Measurements from ENCODE around the gene RASGEF1B. TPM values are rescaled to one million over a fixed set of nuclear protein-coding genes. Genes with fewer than 3 reads are reported as not detected.

Gene RASGEF1B
- total RNA-seq, result 10 to 100 TPM in 2 of 5 donors, 1 to 10 TPM in 3; 7.1 to 56.8 (median 9.6) TPM
- polyA plus RNA-seq, result 10 to 100 TPM in 1 of 3 donors, 1 to 10 TPM in 2; 5.4 to 11.6 (median 6.8) TPM
- long read RNA-seq, donor 1, result 0 reads
- long read RNA-seq, donor 2, partial matches to known transcripts, result 0 of 1 reads
- long read RNA-seq, donor 2, other reads (novel, unspliced or antisense), result 0 of 1 reads
- long read RNA-seq, donor 3, result 0 reads
- long read RNA-seq, donor 4, result 0 reads
- long read RNA-seq, donor 5, result 0 reads
- long read RNA-seq, donor 6, result 0 reads
- long read RNA-seq, donor 7, result 0 reads
- long read RNA-seq, donor 8, result 0 reads
- long read RNA-seq, donor 9, full-length matches to known transcripts, result 1 of 1 reads
- long read RNA-seq, donor 9, partial matches to known transcripts, result 0 of 1 reads
- long read RNA-seq, donor 9, other reads (novel, unspliced or antisense), result 0 of 1 reads
- long read RNA-seq, donor 10, full-length matches to known transcripts, result 1 of 1 reads
- long read RNA-seq, donor 10, partial matches to known transcripts, result 0 of 1 reads
- long read RNA-seq, donor 10, other reads (novel, unspliced or antisense), result 0 of 1 reads

DNA sequence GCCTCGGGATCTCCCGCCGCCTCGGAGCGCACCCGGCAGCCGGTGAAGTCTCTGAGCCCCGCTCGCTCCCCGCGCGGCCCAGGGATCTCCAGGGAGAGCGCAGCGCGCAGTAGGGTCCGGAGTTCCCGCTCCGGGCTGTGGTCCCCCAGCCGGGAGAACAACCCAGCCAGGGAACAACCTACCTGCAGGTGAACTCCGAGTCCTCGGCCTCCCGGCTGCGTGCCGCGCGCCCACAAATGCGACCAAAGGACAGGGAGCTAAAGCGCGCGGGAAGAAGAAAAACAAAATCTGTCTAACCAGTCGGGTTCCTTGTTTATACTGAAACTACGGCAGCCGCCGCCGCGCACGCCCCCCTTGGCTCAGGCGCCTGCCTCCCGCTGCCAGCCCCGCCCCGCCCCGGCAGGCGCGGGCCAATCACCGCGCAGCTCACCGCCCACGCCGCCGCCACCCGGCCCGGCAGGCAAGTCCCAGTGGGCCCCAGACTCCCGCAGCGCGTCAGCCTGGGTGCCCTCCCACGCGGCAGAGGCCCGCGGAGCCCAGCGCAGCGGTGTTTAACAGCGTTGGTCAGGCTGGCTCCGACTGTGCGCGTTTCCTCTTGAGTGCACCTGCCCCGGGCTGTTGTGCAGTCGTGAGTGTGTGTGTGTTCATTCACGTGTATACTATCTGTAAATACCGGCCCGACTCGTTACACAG, at the start of gene RASGEF1B:
Gene RASGEF1B (minus strand): TSS at position 320 of the 693 bp plus-strand sequence. CDS start 12,399 bp downstream, outside the sequence.
- Histone ChIP-seq H3K27me3 (no peaks in the 10 kb centered on the region), H3K4me1 (peaks cover 23 to 68% (median 46%) of the 10 kb centered on the region in 4 donors), H3K4me3 (peak within 1 kb of the TSS; percentile 74 to 94 (median 84)), H3K36me3 (no peaks in the 10 kb centered on the region), H3K27ac (peak within 1 kb of the TSS; percentile 89 to 99 (median 92)), H3K9me3 (no peaks in the 10 kb centered on the region)
- DNase-seq, result peak; percentile 93 to 98
- intact Hi-C loops (cut with DNase I; ENCODE audit: low total_unique reads), result no loop called here
- WGBS, 5 donors, result 0 to 1% (median 0%) methylated on average over 50 to 71 of the region's 71 CpGs
- TF ChIP-seq, protein P1, sequence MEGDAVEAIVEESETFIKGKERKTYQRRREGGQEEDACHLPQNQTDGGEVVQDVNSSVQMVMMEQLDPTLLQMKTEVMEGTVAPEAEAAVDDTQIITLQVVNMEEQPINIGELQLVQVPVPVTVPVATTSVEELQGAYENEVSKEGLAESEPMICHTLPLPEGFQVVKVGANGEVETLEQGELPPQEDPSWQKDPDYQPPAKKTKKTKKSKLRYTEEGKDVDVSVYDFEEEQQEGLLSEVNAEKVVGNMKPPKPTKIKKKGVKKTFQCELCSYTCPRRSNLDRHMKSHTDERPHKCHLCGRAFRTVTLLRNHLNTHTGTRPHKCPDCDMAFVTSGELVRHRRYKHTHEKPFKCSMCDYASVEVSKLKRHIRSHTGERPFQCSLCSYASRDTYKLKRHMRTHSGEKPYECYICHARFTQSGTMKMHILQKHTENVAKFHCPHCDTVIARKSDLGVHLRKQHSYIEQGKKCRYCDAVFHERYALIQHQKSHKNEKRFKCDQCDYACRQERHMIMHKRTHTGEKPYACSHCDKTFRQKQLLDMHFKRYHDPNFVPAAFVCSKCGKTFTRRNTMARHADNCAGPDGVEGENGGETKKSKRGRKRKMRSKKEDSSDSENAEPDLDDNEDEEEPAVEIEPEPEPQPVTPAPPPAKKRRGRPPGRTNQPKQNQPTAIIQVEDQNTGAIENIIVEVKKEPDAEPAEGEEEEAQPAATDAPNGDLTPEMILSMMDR (IDR thresholded peaks at IDR 0.05), result no peak
- TF ChIP-seq EP300 (IDR thresholded peaks at IDR 0.05) (no peak), POLR2AphosphoS5 (IDR thresholded peaks at IDR 0.05) (peak in 2 of 3 donors; percentile 89 to 92), POLR2A (IDR thresholded peaks at IDR 0.05) (peak in 1 of 4 donors; percentile 17)

DNA sequence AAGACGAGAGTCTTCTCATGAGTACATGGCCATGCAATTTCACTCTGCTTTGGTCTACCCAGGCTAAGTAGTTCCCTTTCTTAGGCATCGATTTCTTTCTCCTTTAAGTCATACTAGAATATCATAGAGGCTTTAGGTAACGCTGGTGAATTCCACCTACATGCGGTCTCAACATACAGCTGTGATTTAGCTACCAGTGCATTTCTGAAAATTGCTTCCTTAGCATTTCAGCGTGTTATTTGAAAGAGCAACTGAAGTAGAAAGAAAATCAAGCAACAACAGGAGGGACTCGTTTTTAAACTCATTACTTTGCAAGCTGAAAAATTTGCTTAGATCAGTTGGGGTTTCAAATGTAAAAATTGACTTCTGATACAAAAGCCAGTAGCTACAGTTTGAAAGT, 48.1 kb upstream of the RASGEF1B start:
- Histone ChIP-seq H3K9me3 (no peaks in the 10 kb centered on the region), H3K27me3 (no peaks in the 10 kb centered on the region), H3K4me1 (peaks cover 0 to 12% (median 9%) of the 10 kb centered on the region in 4 donors), H3K27ac (peak overlapping the region in 4 of 5 donors; percentile 8 to 79 (median 65)), H3K4me3 (no peak overlapping the region), H3K36me3 (no peaks in the 10 kb centered on the region)
- peak in 1 of 2 donors; percentile 23 for DNase-seq
- WGBS, 5 donors, result 31 to 63% (median 49%) methylated on average over 6 of the region's 6 CpGs
- intact Hi-C loops (cut with DNase I; ENCODE audit: low total_unique reads), result no loop called here
- TF ChIP-seq, protein P1 (IDR thresholded peaks at IDR 0.05), result no peak
- TF ChIP-seq POLR2A (IDR thresholded peaks at IDR 0.05), result no peak
- TF ChIP-seq EP300 (IDR thresholded peaks at IDR 0.05), result no peak
- TF ChIP-seq POLR2AphosphoS5 (IDR thresholded peaks at IDR 0.05), result no peak

DNA sequence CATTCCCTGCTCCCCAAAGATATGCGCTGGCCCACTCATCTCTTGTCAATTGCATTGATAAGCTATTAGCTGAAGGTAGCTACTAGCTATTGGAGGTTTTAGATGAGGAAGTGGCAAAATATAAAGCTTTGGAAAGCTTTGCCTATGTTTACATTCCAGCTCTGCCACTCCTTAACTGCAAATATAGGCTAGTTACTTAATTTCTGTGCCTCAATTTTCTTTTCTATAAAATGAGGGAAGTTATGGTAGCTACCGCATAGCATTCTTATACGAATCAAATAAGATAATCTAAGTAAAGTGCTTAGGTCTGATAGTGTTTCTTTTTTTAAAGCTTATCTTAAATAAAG, 47.7 kb upstream of the RASGEF1B start:
- DNase-seq, result peak in 1 of 2 donors; percentile 58
- H3K9me3 ChIP-seq, result no peaks in the 10 kb centered on the region
- peak overlapping the region in 3 of 5 donors; percentile 55 to 79 (median 75) for H3K27ac ChIP-seq
- H3K27me3 ChIP-seq, result no peaks in the 10 kb centered on the region
- TF ChIP-seq EP300 (IDR thresholded peaks at IDR 0.05) (no peak), POLR2A (IDR thresholded peaks at IDR 0.05) (no peak), POLR2AphosphoS5 (IDR thresholded peaks at IDR 0.05) (no peak)
- TF ChIP-seq, protein P1 (IDR thresholded peaks at IDR 0.05), result no peak
- peaks cover 0 to 12% (median 9%) of the 10 kb centered on the region in 4 donors for H3K4me1 ChIP-seq
- intact Hi-C loops (cut with DNase I; ENCODE audit: low total_unique reads), result no loop called here
- H3K36me3 ChIP-seq, result no peaks in the 10 kb centered on the region
- WGBS, 5 donors, result 32 to 69% (median 48%) methylated on average over 3 of the region's 3 CpGs
- no peak overlapping the region for H3K4me3 ChIP-seq

DNA sequence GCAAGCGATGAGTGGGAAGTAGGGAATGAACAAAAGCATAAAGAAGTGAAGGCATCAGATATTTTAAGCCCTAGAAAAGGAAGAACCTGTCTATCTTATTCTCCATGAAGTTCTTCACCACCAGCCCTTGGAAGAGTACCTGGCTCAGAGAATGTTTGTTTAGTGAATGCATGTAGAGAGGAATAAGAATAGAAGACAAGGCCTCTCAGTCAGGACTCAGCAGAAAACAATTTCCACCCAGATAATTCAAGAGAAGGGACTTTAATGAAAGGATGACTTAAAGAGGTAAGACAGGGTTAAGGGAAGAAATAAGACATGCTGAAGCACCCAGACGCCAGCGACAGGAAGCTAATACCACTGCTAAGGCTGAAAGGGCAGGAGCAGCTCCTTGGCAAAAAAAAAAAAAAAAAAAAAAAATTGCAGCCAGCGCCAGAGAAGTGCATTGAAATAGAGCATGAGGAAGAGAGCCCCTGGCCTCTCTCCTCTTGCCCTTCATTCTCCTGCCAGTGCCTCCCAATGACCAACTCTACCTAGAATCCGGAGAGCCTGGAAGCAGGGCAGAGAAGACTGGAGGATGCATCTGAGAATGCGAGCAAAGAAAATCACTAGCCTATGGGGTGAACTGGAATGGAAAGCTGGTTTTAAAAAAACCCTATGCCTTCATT, 47.2 kb upstream of the RASGEF1B start:
- 46 to 67% (median 60%) methylated on average over 6 of the region's 6 CpGs for WGBS, 5 donors
- DNase-seq, result no peak
- H3K9me3 ChIP-seq, result no peaks in the 10 kb centered on the region
- no peak overlapping the region for H3K4me3 ChIP-seq
- H3K4me1 ChIP-seq, result peaks cover 0 to 12% (median 9%) of the 10 kb centered on the region in 4 donors
- no peaks in the 10 kb centered on the region for H3K27me3 ChIP-seq
- TF ChIP-seq EP300 (IDR thresholded peaks at IDR 0.05), result no peak
- no peak for TF ChIP-seq POLR2A (IDR thresholded peaks at IDR 0.05)
- TF ChIP-seq, protein P1 (IDR thresholded peaks at IDR 0.05), result no peak
- no peak for TF ChIP-seq POLR2AphosphoS5 (IDR thresholded peaks at IDR 0.05)
- intact Hi-C loops (cut with DNase I; ENCODE audit: low total_unique reads), result no loop called here
- H3K27ac ChIP-seq, result peak overlapping the region in 3 of 5 donors; percentile 55 to 79 (median 75)
- no peaks in the 10 kb centered on the region for H3K36me3 ChIP-seq
